Stimulated activated CD8-positive, alpha-beta memory T cell treated with anti-CD3 and anti-CD28 coated beads, Interleukin-15, amount 100 ng/mL, for 4 hours (primary cell): Measurements from ENCODE around the gene SPON2.

Experiments used
- DNase-seq, 2 donors: peaks; one replicate each; pipeline ENCODE4 v3.0.0-alpha.2; 2020; ENCODE audit warnings: low read depth in 2 of 2

Gene SPON2

GRCh38 chr4:1172228-1172851 lies at the start of gene SPON2:
SPON2 (minus strand) TSS chr4:1172583.
- DNase-seq: no peak

DNA sequence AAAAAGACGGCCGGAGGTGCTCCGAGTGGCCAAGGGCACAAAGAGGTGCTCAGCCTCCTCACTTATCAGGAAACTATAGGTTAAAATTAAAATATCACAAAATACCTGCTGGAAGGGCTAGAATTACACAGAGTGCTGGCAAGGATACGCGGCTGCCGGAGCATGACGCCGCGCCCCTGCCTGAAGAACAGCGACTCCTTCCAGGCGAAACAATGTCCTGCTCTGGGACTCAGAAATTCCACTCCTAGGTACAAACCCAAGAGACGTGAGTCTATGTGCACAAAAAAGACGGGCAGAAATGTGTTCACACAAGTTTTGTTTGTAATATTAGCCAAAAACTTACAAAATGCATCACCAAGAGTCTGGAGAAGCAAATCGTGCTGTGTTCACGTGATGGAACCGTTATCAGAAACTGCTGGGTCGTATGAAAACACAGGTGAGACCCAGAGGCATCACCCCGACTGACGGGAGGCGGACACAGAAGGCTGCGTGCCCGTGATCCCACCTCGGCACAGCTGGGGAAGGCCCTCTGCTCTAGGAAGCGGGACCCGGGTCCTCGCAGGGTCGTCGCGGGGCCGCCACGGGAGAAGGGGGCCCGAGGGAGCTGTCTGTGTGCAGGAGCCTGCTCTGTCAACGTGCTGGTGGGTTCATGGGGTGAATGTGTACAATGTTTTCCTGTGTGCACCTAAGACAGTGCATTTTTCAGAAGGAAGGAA lies 48.9 kb upstream of the SPON2 start:
- DNase-seq: no peak

DNA sequence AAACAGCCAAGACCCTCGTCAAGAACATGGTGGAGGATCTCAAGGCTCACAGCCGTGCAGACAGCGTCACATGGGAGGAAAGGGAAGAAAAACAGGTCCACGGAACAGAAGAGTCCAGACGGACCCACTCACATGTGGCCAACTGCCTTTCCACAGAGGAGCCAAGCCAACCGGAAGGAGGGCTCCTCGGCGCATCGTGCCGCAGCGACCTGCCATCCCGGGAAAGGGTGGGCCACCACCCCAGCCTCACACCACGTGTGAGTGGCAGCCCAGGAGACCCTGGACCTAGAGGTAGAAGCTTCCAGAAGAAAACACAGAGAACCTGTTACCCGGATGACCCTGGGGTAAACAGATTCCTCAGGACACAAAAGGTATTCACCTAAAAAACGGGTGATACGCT lies 48.2 kb upstream of the SPON2 start:
- no peak for DNase-seq

- no peak for DNase-seq
Observed at GRCh38 chr4:1219566-1219950, 47.2 kb upstream of the SPON2 start.

GRCh38 chr4:1218634-1219565 lies 46.5 kb upstream of the SPON2 start:
- DNase-seq: no peak

- no peak for DNase-seq
Observed at GRCh38 chr4:1217366-1217765, 45.0 kb upstream of the SPON2 start.

DNA sequence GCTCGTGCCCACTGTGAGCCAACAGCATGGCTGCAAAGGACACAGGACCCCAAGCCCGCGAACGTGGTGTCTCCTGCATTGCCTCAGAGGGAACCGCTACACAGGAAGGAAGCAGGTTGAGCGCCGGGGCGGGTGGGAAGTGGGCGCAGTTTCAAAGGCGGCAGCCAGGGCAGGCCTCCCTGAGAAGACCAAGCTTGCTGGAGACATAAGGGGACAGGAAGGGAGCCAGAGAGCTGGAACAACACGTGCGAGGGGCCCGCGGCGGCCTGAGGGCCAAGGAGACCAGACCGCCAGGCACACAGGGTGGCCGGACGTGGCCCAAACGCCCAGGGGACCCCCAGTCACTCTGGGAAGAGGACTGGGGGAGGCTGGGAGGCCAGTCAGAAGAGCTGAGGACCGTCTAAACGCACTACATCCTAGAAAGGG lies 44.5 kb upstream of the SPON2 start:
- DNase-seq: peak; percentile 23 to 42

- DNase-seq: no peak
Observed at GRCh38 chr4:1216076-1216614, 43.8 kb upstream of the SPON2 start.

- DNase-seq: no peak
Observed at GRCh38 chr4:1215141-1216075, 43.0 kb upstream of the SPON2 start.

GRCh38 chr4:1214101-1215095 lies 42.0 kb upstream of the SPON2 start:
- DNase-seq: no peak

DNA sequence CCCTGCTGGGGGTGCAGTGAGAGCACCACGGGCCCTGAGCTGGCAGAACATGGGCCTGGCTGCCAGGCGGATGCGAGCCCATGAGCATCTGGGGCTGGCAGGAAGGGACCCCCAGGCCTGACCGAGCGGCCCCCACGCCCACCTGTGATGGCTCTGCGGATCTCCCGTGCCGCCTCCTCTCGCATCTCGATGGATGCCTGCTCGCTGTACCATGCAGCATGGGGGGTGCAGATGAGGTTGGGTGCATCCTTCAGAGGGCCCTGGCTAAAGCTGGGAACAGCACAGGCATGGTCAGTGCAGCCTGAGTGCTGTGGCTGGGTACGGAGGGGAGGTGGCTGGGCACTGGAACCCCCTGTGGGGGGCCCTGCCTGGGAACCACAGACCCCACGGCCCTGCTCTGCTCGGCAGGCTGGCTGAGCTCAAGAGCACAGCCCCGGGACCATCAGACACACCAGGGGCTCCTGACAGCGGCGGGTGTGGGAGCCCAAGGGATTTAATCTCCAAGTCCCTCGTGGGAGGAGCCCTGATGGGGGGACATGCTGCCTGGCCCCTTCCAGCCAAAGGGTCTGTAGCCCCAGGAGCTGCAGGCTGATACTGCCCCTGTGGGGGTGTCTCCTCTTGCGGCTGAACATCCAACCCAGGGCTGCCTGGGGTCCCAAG lies 41.1 kb upstream of the SPON2 start:
- DNase-seq: no peak

- no peak for DNase-seq
Observed at GRCh38 chr4:1212546-1213335, 40.4 kb upstream of the SPON2 start.

DNA sequence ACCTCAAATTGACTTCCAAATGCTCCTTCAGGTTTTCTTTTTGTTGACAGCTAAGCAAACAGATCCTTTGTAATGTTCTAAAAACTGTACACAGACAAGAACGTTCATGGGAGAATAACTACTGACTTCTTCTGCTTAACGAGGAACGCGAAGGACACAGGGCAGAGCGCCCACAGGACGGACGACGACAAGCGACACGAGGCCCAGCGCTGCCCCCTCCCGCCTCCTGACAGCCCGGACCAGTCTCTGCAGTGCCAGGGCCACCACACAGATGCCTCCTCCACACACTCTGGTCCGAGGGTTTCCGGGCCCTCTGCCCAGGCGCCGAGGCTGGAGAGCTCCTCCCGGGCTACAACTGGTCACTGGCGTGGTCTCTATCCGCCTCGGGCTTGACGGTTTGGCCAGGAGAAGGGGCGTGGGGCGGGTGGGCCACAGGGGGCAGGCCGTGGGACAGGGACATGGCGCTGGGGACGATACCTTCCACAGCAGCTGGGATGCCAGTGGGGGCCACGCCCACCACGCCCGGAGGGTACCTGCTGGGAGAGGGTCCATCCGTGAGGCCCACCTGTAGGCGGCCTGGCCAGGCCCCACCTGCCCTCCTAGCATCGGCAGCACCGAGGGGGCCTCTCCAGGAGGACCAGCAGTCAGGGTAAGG lies 39.6 kb upstream of the SPON2 start:
- DNase-seq: no peak

DNA sequence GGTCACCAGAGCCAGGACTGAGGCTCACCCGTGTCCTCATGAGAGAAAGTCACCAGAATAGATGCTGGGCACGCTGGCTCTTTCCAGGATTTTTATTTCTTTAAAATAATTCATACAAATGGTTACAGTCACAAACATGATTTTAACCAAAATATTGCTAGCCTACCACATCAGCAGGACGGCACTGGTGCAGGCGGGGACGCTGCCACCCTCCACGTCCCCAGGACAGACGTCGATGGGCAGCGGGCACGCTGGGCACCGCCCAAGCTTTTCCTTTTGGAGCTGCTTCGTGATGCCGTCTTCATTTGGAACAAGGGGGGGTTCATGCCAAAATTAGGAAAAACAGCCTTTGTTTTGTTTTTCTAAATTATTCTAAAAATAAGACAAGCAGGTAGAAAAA lies 39.0 kb upstream of the SPON2 start:
- DNase-seq: no peak

GRCh38 chr4:1210971-1211370 lies 38.6 kb upstream of the SPON2 start:
- no peak for DNase-seq

GRCh38 chr4:1210241-1210841 lies 38.0 kb upstream of the SPON2 start:
- no peak for DNase-seq

GRCh38 chr4:1209821-1210220 lies 37.4 kb upstream of the SPON2 start:
- no peak for DNase-seq
